ENCODE data around the gene ZNF787.

The ZNF787 gene

GRCh38 chr19:56120371-56121179, 520 bp downstream of the ZNF787 start:
- peak; percentile 57 to 74 (median 66) for DNase-seq (ENCODE audit: low read depth in 3 of 3)

DNA sequence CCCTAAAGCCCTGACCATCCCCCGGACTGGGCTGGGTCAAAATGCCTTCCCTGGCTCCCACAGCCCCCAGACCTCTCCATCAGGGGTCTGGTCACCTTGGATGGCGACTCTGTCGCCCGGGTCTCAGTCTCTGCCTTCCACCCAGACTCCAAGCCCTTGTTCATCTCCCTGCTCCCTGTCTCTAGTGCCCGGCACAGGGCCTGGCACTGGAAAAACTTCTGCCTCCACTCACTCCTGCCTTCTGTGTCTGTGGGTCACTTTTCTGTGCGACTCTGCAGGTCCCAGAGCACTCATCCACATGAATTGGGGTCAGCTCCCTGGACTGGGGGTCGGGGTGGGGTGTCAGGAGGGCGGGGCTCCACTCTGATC, 1.1 kb downstream of the ZNF787 start:
- no peak for DNase-seq (ENCODE audit: low read depth in 3 of 3)

DNA sequence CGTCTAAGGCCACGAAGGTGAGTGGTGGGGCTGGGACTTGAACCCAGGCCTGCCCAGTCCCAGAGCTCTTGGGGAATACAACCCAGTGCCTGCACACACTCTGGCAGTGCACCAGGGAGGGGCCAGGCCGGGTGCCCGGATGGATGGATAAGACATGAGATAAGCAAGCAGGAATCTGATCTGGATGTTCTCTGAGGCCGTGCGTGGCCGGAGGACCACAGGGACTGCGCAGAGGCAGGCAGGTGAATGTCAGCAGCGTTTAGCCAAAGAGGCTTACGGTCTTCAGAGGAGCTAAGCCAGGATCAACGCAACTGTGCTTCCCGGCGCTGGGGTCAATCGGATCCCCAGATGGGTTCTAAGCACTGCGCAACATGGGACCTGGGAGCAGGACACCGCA, 1.5 kb downstream of the ZNF787 start:
- DNase-seq (ENCODE audit: low read depth in 3 of 3), result no peak

DNA sequence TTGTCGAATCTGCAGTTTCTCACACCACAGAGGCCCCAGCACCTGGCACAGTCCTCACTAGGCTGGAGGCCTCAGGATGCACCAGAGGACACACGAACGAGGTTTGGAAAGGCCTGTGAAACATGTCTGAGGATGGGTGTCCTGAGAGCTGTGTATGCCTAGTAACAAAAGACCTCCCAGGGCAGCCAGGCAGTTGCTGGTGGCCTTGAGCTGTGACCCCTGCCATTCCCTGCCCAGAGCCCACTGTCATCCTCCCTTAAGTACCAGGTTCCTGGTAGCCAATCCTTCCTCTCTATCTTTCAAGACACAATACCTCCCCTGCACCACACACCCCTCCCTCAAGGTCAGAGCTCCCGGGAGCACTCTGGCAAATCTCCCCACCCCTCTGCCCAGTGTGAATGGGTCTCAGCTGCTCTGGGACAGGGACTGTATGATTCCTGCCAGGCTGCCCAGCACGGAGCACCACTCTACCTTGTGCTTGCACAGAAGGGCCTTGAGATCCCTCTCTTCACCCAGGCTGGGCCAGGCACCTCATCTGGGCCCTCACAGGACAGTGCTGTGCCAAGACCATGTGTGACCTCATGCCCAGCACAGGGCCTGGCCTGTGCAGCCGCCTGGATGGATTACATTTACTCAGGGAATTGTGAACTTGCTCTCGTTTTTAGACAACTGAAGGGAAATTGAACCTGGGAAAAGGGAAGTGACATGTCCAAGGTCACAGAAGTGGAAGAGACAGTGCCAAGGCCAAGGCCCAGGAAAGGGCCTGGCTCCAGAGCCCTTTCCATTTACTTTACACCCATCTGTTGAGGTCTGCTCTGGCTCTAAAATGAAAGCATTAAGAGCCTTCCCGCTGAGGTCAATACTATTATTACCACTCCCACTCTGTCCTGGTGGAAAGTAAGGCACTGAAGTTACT, 2.2 kb downstream of the ZNF787 start:
- no peak for DNase-seq (ENCODE audit: low read depth in 3 of 3)

- no peak for DNase-seq (ENCODE audit: low read depth in 3 of 3)
Observed at GRCh38 chr19:56117889-56118288, 3.2 kb downstream of the ZNF787 start.

GRCh38 chr19:56117376-56117884, 3.7 kb downstream of the ZNF787 start:
- DNase-seq (ENCODE audit: low read depth in 3 of 3), result no peak

DNA sequence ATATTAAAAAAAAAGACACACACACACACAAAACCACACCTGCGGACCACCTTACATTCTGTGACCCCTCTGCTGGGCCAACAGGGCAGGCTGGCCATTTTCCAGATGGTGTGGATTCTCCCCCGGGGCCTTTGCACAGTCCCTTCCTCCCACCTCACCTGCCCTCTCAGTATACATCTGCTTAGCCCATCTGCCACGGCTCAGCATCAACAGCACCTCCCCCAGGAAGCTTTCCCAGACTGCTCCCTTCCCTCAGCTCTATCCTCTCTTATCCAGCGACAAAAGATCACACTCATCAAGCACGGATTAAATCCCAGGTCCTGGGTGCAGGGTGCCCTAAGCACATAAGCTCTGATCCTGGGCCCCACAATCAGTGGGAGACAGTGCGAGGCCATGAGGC, 4.5 kb downstream of the ZNF787 start:
- DNase-seq (ENCODE audit: low read depth in 3 of 3), result no peak

DNA sequence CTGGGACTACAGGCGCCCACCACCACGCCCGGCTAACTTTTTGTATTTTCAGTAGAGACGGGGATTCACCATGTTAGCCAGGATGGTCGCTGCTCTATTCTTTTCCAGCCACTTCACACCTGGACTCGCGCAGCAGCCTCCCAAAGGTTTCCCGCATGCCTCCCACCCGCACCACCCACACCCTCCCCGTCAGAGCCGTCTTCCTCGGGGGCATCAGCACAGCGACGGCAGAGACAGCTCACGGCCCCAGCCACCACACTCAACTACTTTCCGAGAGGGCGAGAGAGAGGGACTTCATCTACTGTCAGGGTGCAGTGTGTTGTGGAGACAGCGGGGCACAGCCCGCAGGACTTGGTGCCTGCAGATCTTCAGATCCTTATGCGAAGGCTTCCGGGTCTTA, 5.6 kb downstream of the ZNF787 start:
- DNase-seq (ENCODE audit: low read depth in 3 of 3), result no peak

DNA sequence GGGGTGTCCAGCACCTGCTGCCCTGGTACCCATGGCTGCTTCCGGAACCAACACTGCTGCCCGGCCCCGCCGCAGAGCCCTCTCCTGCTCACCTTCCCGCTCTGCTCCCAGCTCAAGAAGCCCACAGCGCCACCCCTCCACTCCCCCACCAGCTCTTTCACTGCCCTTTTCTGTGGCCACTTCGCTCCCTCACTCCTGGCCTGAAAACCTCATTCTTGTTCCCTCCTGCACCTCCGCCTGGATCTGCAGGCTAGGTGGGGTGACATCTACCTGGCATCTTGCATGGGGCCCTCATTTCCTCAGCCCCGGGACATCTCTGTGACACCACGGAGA, 6.4 kb downstream of the ZNF787 start:
- DNase-seq (ENCODE audit: low read depth in 3 of 3), result no peak

GRCh38 chr19:56114051-56114777, 6.9 kb downstream of the ZNF787 start:
- DNase-seq (ENCODE audit: low read depth in 3 of 3), result no peak

DNA sequence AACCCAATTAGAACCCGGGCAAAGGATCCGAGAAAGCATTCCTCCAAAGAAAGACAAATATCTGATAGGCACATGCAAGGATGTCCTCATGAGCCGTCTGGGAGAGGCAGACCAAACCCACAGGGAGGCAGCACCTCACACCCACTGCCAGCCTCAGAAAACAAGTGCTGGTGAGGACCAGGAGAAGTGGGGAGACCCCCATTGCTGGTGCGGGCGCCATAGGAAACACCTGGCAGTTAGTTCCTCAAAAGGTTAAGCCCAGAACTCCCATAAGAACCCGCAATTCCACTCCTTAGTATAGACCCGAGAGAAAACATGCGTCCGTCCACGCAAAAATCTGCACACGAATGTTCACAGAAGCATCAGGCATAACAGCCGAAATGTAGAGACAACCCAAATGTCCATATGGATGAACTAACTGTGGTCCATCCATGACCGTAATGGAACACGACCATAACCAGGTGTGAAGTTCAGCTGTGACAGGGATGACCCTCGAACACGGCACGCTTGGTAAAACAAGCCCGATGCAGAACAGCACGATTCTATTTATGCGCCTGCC, 7.9 kb downstream of the ZNF787 start:
- DNase-seq (ENCODE audit: low read depth in 3 of 3), result no peak

DNA sequence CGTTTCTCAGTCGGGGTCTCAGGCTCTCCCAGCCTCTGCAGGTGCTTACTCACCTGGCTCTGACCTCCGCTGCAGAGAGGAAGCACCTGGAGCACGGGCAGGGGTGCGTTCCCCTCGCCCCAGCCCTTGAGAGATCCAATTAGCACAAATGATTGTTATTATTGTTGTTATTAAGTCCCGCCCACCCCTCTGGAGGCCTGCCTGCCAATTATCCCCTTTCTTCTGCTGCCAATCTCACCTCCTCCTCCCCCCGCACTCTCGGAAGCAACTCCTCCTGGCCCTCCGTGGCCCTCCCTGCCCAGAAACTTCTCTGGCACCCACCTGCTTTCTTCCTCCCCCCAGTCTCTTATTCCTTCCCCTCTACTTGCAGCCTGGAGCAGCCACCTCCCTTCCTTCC, 8.8 kb downstream of the ZNF787 start:
- no peak for DNase-seq (ENCODE audit: low read depth in 3 of 3)

GRCh38 chr19:56111601-56112312, 9.3 kb downstream of the ZNF787 start:
- DNase-seq (ENCODE audit: low read depth in 3 of 3), result peak in 1 of 3 donors; percentile 43

DNA sequence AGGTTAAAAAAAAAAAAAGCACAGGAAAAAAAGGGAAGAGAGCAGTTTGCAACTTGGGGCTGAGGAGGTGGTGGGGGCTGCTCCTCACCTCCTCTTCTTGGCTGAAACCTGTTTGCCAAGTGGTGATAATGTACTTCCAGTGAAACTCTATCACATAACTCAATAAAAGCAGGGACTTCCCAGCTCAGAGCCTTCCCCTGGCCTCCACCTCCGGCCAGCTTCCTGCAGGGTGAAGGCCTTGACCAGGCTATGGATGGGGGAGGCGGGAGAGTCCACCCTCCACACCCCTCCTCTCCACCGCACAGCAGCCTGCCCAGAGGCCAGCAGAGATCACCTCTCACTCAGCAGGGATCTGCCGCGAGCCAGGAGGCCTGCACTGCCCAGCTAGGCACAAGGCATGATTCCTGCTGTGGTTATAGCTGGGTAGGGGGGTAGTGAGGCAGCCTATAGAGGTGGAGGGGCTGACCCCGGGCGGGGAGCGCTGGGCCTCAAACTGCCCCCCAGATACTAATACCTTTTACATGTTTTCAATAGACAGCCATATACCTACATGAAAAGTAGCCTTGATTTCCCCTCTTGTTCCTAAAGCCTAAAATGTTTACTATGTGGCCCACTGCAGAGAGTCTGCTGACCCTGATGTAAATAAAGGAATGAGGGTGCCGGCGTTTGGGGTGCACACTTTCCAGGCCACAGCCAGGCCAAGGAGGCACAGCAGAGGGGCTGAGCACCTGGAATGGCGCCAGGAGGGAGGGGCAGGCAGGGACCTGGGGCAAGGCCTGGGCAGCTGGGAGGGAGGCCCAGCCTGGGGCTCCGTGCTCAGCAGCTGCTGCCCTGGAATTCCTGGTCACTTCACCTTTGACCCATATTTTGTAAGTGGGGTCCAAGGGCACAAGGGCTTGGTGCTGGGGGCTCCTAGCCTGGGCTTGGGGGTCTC, 10.3 kb downstream of the ZNF787 start:
- no peak for DNase-seq (ENCODE audit: low read depth in 3 of 3)

DNA sequence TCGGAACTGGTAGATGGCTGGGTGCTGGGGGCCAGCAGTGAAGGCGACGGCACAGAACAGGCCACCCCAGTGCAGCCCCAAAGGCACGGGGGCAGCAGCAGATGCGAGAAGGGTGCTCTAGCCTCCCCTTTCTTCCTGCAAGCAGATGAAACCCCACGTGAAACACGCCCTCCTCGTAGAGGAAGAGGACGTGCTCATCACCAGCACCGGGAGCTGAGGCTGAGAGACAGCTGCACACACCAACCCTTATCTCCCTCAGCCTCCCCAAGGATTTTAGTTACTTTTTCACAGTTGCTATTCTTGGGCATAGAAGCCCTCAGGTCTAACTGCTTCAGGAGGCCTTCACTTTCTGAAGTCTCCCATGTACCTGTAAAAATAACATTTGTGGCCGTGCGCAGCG, 11.9 kb downstream of the ZNF787 start:
- DNase-seq (ENCODE audit: low read depth in 3 of 3), result no peak

DNA sequence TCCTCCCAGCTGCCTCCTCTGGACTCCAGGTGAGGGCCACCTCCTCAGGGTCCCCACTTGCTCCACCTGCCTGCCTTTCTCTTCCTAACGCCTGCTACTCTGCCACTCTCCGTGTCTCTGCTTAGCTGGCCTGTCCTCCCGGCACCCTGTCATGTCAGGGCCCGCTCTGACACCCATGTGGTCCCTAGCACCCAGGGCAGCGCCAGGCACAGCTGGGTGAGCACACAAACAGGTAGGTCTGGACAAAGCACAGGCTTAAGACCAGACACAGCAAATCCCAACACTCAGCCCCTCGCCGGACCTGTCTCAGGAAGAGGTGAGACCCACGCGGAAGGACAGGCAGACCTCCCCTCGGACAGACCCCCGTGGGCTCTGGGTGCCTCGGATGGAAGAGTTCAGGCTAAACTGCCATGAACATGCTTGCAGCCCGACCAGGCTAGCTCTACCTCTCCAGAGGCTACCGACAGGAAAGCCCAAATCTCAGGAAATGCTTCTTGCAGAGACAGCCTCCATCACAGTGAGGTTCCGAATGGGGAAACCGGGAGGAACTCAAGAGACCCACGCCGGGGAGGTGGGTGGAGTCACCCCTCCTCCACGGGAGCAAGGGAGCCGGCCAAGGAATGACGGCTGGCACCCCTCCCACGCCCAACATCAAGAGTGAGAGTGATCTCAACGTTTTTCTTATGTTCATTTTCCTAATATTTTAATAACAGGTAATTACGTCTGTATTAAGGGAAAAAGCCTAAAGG, 12.5 kb downstream of the ZNF787 start:
- no peak for DNase-seq (ENCODE audit: low read depth in 3 of 3)

- no peak for DNase-seq (ENCODE audit: low read depth in 3 of 3)
Observed at GRCh38 chr19:56107626-56108351, 13.3 kb downstream of the ZNF787 start.

DNA sequence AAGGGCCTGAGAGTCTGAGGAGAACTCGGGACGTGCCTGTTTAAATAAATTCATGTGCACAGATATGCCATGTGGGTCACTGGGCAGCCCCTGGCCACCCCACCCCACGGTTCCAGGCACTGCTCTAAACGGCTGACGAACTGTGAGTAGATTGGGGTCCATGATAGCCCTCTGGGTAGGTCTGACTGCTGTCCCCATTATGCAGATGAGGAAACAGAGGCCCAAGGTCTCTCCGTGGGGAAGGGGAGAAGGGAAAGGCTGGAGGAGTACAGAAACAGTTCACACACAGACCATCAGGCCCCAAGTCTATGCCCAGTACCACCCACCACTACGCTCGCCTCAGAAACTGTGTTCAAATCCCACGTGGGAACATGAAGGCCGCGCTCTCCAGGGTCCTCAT, 14.1 kb downstream of the ZNF787 start:
- no peak for DNase-seq (ENCODE audit: low read depth in 3 of 3)

GRCh38 chr19:56106397-56106849, 14.7 kb downstream of the ZNF787 start:
- no peak for DNase-seq (ENCODE audit: low read depth in 3 of 3)

All from stimulated activated CD4-positive, alpha-beta T cell treated with anti-CD3 and anti-CD28 coated beads, TNF-alpha, amount 100 ng/mL, for 48 hours (primary cell).